ENCODE results near the gene B9D2.
"Not testable (repeated sequence)": the region's sequence is repeated elsewhere in the genome, so short reads cannot be mapped to it uniquely, and the experiment has no call there.

The B9D2 gene

DNA sequence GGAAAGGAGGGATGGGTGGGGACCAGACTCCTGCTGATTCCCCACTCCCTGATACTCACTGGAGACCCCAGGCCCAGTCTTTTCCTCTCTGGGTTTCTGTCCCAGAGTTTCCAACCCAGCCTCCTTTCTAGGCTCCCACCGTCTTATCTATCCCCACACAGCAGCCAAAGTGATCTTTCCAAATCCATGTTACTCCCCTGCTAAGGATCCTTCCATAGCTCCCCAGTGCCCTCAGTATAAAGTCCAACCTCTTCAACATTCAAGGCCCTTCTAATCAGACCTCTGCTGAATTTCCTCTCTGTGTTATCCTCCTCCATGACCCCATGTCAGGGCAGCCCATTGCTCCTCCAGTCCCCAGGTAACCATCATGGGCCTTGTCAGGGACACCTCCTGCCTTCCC, 8.9 kb downstream of the B9D2 start:
- DNase-seq (ENCODE audit: low read depth in 2 of 2): no peak

DNA sequence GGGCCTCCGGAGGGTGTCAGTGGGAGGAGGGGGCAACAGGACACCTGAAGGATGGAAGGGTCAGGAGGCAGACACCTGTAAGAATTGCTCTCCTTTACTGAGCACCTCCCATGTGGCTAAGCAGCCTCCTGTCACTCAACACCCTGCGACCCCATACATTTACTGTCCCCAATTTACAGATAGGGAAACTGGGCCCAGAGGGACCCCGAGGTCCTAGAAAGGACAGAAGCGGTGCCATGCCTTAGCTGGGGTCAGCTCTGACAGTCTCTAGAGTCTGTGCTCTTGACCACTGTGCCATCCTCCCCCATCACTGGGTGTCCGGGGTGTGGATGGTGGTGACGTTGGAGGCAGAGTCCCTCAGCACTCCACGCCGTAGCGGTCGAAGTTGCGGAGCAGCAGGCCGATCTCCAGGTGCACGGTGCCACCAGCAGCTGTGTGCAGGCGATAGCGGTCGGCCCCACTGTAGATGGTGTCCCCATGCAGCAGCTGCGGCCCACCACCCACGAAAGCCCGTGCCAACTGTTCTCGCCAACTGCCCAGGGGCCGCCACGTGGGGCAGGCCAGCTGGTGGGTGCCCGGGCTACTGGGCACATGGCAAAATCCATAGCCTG, 9.5 kb downstream of the B9D2 start:
- DNase-seq (ENCODE audit: low read depth in 2 of 2): no peak

DNA sequence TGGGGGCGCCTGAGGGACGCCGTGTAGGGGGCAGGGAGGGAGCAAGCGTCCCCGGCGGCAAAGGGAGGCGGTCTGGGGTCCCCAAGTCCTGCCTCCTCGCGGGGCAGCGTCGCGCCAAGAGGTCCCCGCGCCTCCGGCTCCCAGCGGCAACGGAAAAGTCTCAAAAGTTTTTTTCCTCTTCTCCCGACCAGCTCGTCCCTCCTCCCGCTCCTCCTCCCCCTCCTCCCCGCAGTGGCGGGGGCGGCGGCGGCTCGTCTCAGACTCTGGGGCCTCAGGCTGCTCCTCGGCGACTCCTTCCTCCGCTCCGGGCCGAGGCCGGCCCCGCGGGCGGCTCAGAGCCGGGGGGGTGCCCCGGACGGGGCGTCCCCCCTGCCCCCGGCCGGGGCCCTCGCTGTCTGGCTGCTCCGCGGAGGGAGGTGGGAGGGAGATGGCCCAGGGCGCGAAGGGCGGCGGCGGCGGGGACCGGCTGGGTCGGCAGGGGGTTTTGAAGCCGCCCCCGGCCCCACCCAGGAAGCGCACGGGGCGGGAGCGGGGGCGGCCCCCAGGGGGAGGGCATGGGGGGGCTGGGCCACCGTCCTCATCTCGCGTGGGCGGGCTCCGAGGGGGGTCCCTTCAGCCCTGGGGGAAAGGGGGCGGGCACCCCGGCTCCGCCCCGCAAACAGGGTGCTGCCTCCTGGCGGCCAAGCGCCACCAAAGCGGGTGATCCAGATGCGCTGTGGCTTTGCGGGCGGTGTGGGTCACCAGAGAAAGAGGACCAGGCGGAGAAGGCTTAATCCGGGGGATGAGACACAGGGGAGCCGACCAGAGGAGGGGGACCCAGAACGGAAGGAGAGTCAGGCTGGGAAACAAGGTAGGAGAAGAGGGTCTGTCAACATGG, 10.2 kb downstream of the B9D2 start, which contains the start of gene TGFB1:
Gene TGFB1, minus strand, starts transcription at position 457 of the 877 bp plus-strand sequence. CDS start 878 bp downstream, outside the sequence.
- DNase-seq (ENCODE audit: low read depth in 2 of 2): peak; percentile 91 to 97

DNA sequence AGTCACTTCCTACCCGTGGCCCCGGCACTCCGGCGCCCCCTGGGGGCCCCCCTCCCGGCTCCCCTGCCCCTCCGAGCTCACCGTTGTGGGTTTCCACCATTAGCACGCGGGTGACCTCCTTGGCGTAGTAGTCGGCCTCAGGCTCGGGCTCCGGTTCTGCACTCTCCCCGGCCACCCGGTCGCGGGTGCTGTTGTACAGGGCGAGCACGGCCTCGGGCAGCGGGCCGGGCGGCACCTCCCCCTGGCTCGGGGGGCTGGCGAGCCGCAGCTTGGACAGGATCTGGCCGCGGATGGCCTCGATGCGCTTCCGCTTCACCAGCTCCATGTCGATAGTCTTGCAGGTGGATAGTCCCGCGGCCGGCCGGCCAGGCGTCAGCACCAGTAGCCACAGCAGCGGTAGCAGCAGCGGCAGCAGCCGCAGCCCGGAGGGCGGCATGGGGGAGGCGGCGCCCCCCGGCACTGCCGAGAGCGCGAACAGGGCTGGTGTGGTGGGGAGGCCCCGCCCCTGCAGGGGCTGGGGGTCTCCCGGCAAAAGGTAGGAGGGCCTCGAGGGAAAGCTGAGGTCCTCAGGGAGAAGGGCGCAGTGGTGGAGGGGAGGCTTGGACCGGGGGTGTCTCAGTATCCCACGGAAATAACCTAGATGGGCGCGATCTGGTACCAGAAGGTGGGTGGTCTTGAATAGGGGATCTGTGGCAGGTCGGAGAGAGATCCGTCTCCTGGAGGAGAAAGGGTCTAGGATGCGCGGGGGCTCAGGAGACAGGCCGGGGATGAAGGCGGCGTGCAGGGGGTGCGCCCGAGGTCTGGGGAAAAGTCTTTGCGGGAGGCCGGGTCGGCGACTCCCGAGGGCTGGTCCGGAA, 11.1 kb downstream of the B9D2 start:
- DNase-seq (ENCODE audit: low read depth in 2 of 2): peak; percentile 74 to 75

- no peak for DNase-seq (ENCODE audit: low read depth in 2 of 2)
Observed at GRCh38 chr19:41352279-41352608, 11.7 kb downstream of the B9D2 start.

DNA sequence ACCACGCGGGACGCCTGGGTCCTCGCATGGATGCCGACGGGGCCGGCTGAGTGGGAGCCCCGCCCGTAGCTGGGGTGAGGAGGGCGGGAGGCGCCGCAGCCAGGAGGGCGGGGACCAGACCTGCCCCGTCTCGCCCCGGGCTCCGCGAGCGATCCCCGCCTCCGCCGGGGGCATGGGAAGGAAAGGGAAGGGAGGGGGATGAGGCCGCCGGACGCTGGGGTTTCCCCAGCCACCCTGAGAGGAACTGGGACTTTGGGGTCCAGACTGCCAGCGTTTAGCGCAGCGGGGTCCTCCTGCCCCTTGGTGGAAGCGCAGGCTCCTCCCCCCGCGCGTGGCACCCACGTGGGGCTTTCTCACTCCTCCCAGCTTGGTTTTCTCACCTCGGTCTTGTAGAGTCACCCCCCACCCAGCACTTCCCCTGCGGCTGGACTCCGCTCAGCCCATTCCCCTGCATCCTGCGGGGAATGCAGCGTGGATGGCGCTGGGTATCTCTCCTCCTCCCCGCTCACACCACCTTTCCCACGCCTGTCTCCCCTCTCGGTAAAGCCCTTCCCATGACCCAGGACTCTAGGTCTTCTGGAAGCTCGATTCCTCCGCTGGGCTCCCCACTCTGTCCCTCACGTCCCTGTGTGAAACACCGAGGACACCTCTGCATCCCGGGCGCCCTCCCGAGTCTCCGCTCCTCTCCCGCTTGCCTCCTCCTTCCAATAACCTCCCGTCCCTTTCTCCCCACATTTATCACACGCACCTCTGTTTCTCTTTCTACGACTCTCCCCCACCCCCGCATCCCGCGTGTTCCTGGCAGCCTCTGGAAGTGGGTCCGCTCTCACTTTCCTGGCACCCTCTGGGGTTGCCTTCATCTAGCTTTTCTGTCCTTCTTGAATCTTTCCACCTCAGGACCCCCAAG, 12.4 kb downstream of the B9D2 start:
- DNase-seq (ENCODE audit: low read depth in 2 of 2): peak; percentile 74 to 77

DNA sequence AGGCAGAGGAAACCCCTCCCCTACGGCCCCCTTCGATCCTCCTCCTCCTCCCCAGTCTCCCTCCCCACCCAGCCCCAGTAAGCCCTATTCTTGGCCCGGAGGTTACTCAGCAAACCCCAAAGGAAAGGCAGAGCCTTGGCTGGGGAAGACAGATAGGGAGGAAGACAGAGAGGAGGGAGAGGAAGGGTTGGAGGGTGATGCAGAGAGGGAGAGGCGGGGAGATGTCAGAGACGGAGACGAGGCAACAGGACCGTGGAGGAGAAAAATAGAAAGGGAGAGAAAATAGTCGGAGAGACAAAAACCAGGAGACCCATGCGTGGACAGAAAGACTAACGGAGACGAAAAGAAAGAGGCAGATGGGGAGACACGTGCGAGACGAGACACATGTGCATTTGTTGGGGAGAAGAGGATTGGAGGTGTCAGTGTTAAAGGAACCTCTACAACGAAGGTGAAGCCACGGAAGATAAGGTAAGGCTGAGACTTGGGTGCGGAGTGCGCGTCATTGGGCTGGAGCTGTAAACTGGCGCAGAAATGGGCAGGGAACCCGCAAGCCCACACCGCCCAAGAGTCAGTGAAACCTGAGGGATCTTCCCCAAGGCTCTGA, 13.1 kb downstream of the B9D2 start:
- no peak for DNase-seq (ENCODE audit: low read depth in 2 of 2)

DNA sequence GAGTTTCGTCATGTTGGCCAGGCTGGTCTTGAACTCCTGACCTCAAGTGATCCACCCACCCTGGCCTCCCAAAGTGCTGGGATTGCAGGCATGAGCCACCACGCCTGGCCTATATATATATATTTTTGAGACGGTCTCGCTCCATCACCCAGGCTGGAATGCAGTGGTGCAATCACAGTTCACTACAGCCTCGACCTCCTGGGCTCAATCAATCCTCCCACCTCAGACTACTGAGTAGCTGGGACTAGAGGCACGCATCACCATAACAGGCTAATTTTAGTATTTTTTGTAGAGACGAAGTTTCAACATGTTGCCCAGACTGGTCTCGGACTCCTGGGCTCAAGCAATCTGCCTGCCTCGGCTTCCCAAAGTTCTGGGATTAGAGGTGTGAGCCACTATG, 17.0 kb downstream of the B9D2 start:
- DNase-seq (ENCODE audit: low read depth in 2 of 2): not testable (repeated sequence)

DNA sequence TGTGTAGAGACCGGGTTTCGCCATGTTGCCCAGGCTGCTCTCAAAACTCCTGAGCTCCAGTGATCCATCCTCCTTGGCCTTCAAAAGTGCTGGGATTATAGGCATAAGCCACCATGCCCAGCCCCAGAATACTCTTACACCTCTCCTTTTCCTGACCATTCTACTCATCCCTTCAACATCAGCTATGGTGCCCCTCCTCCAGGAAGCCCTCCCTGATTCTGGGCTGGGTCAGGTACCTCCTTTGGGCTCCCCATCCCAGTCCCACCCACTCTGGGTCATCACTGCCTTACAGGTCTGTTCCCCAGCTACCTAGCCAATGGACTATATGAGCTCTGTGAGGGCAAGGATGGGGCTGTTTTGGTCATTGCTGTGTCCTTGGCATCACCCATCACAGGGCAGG, 19.8 kb downstream of the B9D2 start:
- no peak for DNase-seq (ENCODE audit: low read depth in 2 of 2)

DNA sequence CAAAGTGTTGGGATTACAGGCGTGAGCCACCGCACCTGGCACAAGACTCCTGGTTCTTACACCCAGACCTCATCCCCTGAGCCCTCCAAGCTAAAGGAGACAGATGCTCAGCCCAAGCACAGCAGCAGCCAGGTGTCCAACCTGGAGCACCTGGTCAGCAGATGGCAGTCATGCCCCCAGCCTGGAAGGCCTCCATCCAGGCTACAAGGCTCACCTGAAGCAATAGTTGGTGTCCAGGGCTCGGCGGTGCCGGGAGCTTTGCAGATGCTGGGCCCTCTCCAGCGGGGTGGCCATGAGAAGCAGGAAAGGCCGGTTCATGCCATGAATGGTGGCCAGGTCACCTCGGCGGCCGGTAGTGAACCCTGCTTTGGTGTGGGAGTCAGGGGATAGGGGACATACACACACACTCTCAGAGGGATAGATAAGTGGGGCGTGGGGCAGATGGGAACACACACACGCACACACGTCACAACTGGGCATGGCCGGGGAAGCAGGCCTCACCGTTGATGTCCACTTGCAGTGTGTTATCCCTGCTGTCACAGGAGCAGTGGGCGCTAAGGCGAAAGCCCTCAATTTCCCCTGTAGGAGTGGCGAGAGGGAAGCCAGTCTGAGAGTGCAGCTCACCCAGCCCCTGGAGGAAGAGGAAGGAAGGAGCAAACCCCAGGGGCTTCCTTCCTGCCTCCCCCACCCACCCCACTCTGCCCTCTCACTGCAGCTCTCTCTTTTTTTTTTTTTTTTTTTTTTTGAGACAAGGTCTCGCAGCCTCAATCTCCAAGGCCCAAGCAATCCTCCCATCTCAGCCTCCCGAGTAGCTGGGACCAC, 22.1 kb downstream of the B9D2 start:
- DNase-seq (ENCODE audit: low read depth in 2 of 2): no peak

- no peak for DNase-seq (ENCODE audit: low read depth in 2 of 2)
Observed at GRCh38 chr19:41339936-41340335, 24.0 kb downstream of the B9D2 start.

GRCh38 chr19:41335467-41335866, 28.5 kb downstream of the B9D2 start:
- DNase-seq (ENCODE audit: low read depth in 2 of 2): no peak

- no peak for DNase-seq (ENCODE audit: low read depth in 2 of 2)
Observed at GRCh38 chr19:41334793-41335192, 29.2 kb downstream of the B9D2 start.

DNA sequence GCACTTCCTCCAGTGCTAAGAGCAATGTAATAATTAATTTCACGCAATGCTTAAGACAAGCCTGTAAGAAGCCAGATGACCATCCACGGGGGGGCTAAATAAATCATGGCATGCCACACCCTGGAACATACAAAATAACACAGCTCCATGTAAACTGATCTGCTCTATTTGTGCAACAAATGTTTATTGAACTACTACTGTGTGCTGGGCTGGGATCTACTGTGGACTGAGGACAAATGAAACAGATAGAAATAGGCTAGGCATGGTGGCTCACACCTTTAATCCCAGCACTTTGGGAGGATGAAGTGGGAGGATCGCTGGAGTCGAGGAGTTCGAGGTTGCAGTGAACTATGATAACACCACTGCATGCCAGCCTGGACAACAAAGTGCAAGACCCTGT, 31.5 kb downstream of the B9D2 start:
- DNase-seq (ENCODE audit: low read depth in 2 of 2): no peak

GRCh38 chr19:41332000-41332399, 31.9 kb downstream of the B9D2 start:
- DNase-seq (ENCODE audit: low read depth in 2 of 2): no peak

DNA sequence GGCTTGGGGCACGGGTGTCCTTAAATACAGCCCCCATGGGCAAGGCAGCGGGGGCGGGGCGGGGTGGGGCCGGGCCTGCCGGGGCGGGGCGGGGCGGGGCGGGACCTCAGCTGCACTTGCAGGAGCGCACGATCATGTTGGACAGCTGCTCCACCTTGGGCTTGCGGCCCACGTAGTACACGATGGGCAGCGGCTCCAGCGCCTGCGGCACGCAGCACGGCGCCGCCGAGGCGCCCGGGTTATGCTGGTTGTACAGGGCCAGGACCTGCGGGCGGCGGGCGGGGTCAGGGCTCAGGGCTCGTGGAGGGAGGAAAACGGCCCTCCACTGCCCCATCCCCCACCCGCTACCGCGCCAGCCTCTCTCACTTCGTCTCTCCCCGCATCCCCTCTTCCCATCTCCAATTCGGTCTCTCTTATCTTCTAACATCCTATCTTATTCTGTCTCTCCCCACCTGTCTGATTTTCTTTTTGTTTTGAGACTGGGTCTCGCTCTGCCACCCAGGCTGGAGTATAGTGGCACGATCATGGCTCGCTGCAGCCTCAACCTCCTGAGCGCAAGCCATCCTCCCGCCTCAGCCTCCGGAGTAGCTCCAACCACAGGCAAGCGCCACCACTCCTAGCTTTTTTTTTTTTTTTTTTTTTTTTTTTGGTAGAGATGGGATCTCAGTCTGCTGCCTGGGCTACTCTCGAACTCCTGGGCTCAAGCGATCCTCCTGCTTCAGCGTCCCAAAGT, 32.8 kb downstream of the B9D2 start:
- DNase-seq (ENCODE audit: low read depth in 2 of 2): no peak

- no peak for DNase-seq (ENCODE audit: low read depth in 2 of 2)
Observed at GRCh38 chr19:41330481-41330880, 33.5 kb downstream of the B9D2 start.

GRCh38 chr19:41328842-41329225, 35.1 kb downstream of the B9D2 start:
- DNase-seq (ENCODE audit: low read depth in 2 of 2): no peak

DNA sequence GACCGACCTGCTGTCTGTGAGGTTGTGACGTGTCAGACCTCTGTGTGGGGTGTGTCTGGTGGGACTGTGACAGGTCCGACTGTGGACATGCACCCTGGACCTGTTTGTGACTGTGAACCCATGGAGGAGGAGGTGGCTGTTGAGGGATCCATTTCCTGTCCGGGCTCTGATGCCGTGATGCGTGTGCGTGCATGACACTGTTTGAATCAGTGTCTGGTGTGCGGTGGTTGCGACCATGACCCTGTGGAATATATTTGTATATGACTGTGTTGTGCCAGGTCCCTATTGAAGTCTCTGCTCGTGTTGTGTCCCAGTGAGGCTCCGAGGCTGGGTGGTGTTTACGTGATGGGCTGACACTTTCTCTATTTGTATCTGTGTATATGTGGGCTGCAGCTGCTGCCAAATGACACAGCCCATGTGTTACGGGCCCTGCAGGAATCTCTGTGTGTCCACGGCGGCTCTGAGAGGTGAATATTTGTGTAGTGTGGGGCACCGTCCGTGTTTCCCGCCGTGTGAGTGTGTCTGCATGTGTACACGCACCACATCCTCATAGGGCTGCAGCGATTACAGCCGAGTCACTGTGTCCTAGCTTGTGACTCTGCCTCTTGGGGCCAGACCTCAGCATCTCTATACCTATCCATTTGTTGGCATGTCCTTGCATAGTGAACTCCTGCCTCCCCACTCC, 35.6 kb downstream of the B9D2 start:
- DNase-seq (ENCODE audit: low read depth in 2 of 2): no peak

All from stimulated activated CD4-positive, alpha-beta T cell treated with anti-CD3 and anti-CD28 coated beads, Interleukin-1b, Interleukin-23, amount 100 ng/mL, for 4 hours (primary cell).